ENCODE results near the gene TAF1C. TPM values are rescaled to one million over a fixed set of nuclear protein-coding genes. Genes with fewer than 3 reads are reported as not detected.
A peak's percentile ranks its signal among the peaks of the same experiment; 100 is the strongest.

TAF1C gene, protein sequence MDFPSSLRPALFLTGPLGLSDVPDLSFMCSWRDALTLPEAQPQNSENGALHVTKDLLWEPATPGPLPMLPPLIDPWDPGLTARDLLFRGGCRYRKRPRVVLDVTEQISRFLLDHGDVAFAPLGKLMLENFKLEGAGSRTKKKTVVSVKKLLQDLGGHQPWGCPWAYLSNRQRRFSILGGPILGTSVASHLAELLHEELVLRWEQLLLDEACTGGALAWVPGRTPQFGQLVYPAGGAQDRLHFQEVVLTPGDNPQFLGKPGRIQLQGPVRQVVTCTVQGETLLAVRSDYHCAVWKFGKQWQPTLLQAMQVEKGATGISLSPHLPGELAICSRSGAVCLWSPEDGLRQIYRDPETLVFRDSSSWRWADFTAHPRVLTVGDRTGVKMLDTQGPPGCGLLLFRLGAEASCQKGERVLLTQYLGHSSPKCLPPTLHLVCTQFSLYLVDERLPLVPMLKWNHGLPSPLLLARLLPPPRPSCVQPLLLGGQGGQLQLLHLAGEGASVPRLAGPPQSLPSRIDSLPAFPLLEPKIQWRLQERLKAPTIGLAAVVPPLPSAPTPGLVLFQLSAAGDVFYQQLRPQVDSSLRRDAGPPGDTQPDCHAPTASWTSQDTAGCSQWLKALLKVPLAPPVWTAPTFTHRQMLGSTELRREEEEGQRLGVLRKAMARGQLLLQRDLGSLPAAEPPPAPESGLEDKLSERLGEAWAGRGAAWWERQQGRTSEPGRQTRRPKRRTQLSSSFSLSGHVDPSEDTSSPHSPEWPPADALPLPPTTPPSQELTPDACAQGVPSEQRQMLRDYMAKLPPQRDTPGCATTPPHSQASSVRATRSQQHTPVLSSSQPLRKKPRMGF
- 19.5 and 20.6 TPM in 2 replicates for total RNA-seq

DNA sequence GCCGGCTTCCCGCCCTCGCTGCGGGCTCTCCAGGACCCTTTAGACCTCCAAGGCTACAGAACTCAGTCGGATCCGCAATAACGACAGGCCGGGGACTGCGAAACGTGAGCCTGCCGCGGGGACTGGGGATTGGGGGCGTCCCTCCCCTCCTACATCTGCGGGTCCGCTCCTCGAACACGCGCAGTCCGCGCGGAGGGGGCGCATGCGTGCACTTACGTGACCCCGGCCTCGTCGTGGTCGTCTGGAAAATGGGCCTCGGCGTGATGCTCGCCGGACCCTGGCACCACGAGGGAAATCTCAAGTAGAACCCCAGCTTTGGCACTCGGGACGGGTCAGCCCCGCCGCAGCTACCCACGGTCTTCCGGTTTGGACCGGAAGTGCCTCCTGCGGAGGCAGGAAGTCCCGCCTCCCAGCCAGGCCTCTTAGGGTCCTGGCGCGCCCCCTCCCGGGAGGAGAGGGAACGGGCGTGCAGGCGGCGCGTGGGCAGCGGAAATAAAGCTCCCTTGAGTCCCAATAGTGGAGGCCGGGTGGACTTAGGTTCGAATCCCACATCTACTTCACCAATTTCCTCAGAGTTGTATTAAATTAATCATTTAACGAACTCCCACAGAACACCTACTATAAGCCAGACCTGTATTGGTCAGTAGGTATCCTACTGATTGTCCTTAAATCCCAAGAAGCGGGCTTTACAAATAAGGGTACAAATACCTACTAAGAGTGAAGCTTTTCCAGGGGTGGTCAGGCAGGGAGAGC is at the start of gene TAF1C:
Gene TAF1C, minus strand, starts transcription at position 373 of the 753 bp plus-strand sequence. CDS start 2,069 bp downstream, outside the sequence.
- H3K9me3 ChIP-seq (ENCODE audit: low read depth, low read length), result no peaks in the 10 kb centered on the region
- peak within 1 kb of the TSS; percentile 97 for H2AFZ ChIP-seq (ENCODE audit: low read length)
- H3K79me2 ChIP-seq (ENCODE audit: insufficient read depth, low read length), result peaks cover 39% of the 10 kb centered on the region
- H3K27ac ChIP-seq (ENCODE audit: low read depth, low read length), result peak within 1 kb of the TSS; percentile 70
- H3K4me1 ChIP-seq (ENCODE audit: insufficient read depth, low read length), result no peaks in the 10 kb centered on the region
- H3K36me3 ChIP-seq (ENCODE audit: insufficient read depth, low read length), result peaks cover 14% of the 10 kb centered on the region
- H3K4me3 ChIP-seq (ENCODE audit: insufficient read depth, low read length), result peak within 1 kb of the TSS; percentile 100
- peak; percentile 100 for DNase-seq (ENCODE audit: insufficient read length, low spot score, missing footprints)
- peaks cover 10% of the 10 kb centered on the region for H4K20me1 ChIP-seq (ENCODE audit: insufficient read depth, low read length)
- no peaks in the 10 kb centered on the region for H3K27me3 ChIP-seq (ENCODE audit: insufficient read depth, low read length)
- TF ChIP-seq, protein P1, sequence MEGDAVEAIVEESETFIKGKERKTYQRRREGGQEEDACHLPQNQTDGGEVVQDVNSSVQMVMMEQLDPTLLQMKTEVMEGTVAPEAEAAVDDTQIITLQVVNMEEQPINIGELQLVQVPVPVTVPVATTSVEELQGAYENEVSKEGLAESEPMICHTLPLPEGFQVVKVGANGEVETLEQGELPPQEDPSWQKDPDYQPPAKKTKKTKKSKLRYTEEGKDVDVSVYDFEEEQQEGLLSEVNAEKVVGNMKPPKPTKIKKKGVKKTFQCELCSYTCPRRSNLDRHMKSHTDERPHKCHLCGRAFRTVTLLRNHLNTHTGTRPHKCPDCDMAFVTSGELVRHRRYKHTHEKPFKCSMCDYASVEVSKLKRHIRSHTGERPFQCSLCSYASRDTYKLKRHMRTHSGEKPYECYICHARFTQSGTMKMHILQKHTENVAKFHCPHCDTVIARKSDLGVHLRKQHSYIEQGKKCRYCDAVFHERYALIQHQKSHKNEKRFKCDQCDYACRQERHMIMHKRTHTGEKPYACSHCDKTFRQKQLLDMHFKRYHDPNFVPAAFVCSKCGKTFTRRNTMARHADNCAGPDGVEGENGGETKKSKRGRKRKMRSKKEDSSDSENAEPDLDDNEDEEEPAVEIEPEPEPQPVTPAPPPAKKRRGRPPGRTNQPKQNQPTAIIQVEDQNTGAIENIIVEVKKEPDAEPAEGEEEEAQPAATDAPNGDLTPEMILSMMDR (IDR thresholded peaks at IDR 0.05; ENCODE audit: extremely low read depth, low read depth, low read length), result peak; percentile 96
- peak within 1 kb of the TSS; percentile 68 for H3K4me2 ChIP-seq (ENCODE audit: insufficient read depth, low read length)

DNA sequence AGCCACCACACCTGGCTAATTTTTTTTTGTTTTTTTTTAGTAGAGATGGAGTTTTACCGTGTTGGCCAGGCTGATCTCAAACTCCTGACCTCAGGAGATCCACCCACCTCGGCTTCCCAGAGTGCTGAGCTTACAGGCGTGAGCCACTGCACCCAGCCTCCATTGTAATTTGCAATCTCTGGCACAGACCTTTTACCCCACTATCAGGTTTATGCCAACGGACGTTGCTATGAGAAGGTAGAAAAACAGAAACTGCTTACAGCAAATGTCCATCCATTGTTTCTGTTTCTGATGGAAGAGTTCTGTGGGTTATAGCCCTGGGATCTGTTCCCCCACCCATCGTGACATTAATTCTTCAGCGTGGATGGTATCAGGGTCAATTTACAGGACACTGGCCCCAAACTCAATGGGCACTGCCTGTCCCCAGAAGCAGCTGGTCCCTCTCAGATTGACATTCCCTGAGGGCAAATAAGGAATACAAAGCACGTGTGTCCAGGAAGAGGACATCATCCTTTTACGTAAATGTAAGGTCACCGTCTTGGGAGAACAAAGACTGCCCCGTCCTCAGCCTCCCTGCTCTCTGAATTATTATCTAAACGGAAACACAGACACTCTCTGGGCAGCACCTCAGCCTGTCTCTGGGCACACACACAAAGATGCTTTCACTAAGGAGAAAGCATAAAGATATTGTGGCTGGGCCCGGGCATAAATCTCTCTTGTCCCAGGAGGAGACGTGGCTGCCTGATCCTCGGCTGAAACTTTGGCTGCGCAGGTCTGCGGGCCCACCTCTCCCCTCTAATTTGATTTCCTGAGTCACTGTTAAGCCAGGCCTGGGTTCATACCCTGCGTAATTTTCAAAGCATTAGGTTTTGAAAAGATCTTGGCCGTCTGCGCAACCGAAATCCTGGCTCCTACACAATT is 47.7 kb upstream of the TAF1C start:
- Histone ChIP-seq H3K79me2 (ENCODE audit: insufficient read depth, low read length) (no peaks in the 10 kb centered on the region), H3K4me1 (ENCODE audit: insufficient read depth, low read length) (no peaks in the 10 kb centered on the region), H3K27ac (ENCODE audit: low read depth, low read length) (no peak overlapping the region), H3K9me3 (ENCODE audit: low read depth, low read length) (no peaks in the 10 kb centered on the region), H3K36me3 (ENCODE audit: insufficient read depth, low read length) (no peaks in the 10 kb centered on the region), H2AFZ (ENCODE audit: low read length) (no peak overlapping the region), H3K4me2 (ENCODE audit: insufficient read depth, low read length) (no peak overlapping the region), H3K4me3 (ENCODE audit: insufficient read depth, low read length) (no peak overlapping the region), H4K20me1 (ENCODE audit: insufficient read depth, low read length) (no peaks in the 10 kb centered on the region), H3K27me3 (ENCODE audit: insufficient read depth, low read length) (peaks cover 13% of the 10 kb centered on the region)
- peak; percentile 53 for DNase-seq (ENCODE audit: insufficient read length, low spot score, missing footprints)
- TF ChIP-seq, protein P1 (IDR thresholded peaks at IDR 0.05; ENCODE audit: extremely low read depth, low read depth, low read length), result no peak

DNA sequence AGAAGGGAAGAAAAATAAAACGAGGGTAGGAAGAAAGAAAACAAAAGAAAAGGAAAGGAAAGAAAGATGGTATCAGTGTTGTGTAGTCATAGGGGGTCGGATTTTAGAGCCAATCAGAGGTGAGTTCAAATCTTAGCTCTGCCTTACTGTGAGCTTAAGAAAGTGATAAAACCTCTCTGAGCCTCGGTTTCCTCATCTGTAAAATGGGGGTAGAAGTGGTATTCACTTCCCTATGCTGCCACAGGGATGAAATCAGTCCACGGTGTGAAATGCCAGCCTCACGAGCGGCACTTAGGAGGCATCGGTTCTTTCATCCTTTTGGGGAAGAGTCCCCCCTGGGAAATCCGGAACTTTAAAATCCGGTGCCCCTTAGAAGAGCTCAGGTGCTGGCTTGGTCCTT is 46.9 kb upstream of the TAF1C start:
- H3K27me3 ChIP-seq (ENCODE audit: insufficient read depth, low read length), result peaks cover 5% of the 10 kb centered on the region

More for the DNA sequence above, 46.9 kb upstream of the TAF1C start:
- H3K27ac ChIP-seq (ENCODE audit: low read depth, low read length), result no peak overlapping the region
- H3K4me1 ChIP-seq (ENCODE audit: insufficient read depth, low read length), result peaks cover 2% of the 10 kb centered on the region
- H3K36me3 ChIP-seq (ENCODE audit: insufficient read depth, low read length), result no peaks in the 10 kb centered on the region
- peak; percentile 11 for DNase-seq (ENCODE audit: insufficient read length, low spot score, missing footprints)
- TF ChIP-seq, protein P1 (IDR thresholded peaks at IDR 0.05; ENCODE audit: extremely low read depth, low read depth, low read length), result no peak
- H3K4me3 ChIP-seq (ENCODE audit: insufficient read depth, low read length), result no peak overlapping the region
- H3K4me2 ChIP-seq (ENCODE audit: insufficient read depth, low read length), result no peak overlapping the region
- no peaks in the 10 kb centered on the region for H4K20me1 ChIP-seq (ENCODE audit: insufficient read depth, low read length)
- no peaks in the 10 kb centered on the region for H3K79me2 ChIP-seq (ENCODE audit: insufficient read depth, low read length)
- H2AFZ ChIP-seq (ENCODE audit: low read length), result no peak overlapping the region
- H3K9me3 ChIP-seq (ENCODE audit: low read depth, low read length), result no peaks in the 10 kb centered on the region

All from osteoblast (primary cell).